Trophoblast cell (in vitro differentiated cells and primary cell): ENCODE measurements around the gene LRRC63.

ENCODE experiments used
- DNase-seq, 2 donors: peaks; one replicate each; pipeline ENCODE4 v3.0.0-alpha.2; 2016
- H2AFZ ChIP-seq: 2 replicates; pipeline ENCODE4 v1.6.1; 2013; ENCODE audit warnings: low read length, moderate library complexity, mild to moderate bottlenecking; ENCODE audit not compliant: insufficient read depth, poor library complexity
- H2AK5ac ChIP-seq: 2 replicates; pipeline ENCODE4 v1.6.1; 2013; ENCODE audit warnings: mild to moderate bottlenecking, low read length
- H2BK120ac ChIP-seq: 2 replicates; pipeline ENCODE4 v1.6.1; 2013; ENCODE audit warnings: low read length, mild to moderate bottlenecking, moderate library complexity; ENCODE audit not compliant: insufficient read depth, poor library complexity
- H2BK12ac ChIP-seq: 2 replicates; pipeline ENCODE4 v1.6.1; 2013; ENCODE audit warnings: mild to moderate bottlenecking, low read length, moderate library complexity
- H2BK5ac ChIP-seq: 2 replicates; pipeline ENCODE4 v1.6.1; 2013; ENCODE audit warnings: low read length, low read depth, moderate library complexity, mild to moderate bottlenecking; ENCODE audit not compliant: poor library complexity
- H3K14ac ChIP-seq: 2 replicates; pipeline ENCODE4 v1.6.1; 2013; ENCODE audit warnings: mild to moderate bottlenecking, low read length
- H3K18ac ChIP-seq: 2 replicates; pipeline ENCODE4 v1.6.1; 2013; ENCODE audit warnings: mild to moderate bottlenecking, low read length
- H3K23ac ChIP-seq: 2 replicates; pipeline ENCODE4 v1.6.1; 2013; ENCODE audit warnings: low read length
- H3K27ac ChIP-seq: 2 replicates; pipeline ENCODE4 v1.5.1; 2013; ENCODE audit warnings: low read depth, mild to moderate bottlenecking, inconsistent platforms, low read length, moderate library complexity
- H3K27me3 ChIP-seq: 2 replicates; pipeline ENCODE4 v1.6.1; 2013; ENCODE audit warnings: inconsistent platforms, mild to moderate bottlenecking, low read length, moderate library complexity; ENCODE audit not compliant: insufficient read depth
- H3K36me3 ChIP-seq, 2 experiments: 1 replicate in 1 of 2; 2 replicates in 1 of 2; pipeline ENCODE4 v1.6.1; 2013; ENCODE audit warnings: low read length in 2 of 2, mild to moderate bottlenecking in 2 of 2, moderate library complexity in 1 of 2; ENCODE audit not compliant: insufficient read depth in 2 of 2, control insufficient read depth in 1 of 2
- H3K4ac ChIP-seq: 2 replicates; pipeline ENCODE4 v1.6.1; 2013; ENCODE audit warnings: low read depth, mild to moderate bottlenecking, low read length, moderate library complexity
- H3K4me1 ChIP-seq, 2 experiments: 1 replicate in 1 of 2; 2 replicates in 1 of 2; pipeline ENCODE4 v1.6.1; 2013; ENCODE audit warnings: low read length in 2 of 2, mild to moderate bottlenecking in 2 of 2, moderate library complexity in 1 of 2; ENCODE audit not compliant: insufficient read depth in 2 of 2, control insufficient read depth in 1 of 2
- H3K4me2 ChIP-seq: 2 replicates; pipeline ENCODE4 v1.6.1; 2013; ENCODE audit warnings: inconsistent platforms, mild to moderate bottlenecking, low read length, moderate library complexity
- H3K4me3 ChIP-seq: 2 replicates; pipeline ENCODE4 v1.5.1; 2013; ENCODE audit warnings: mild to moderate bottlenecking, low read depth, low read length, inconsistent platforms
- H3K79me1 ChIP-seq: one replicate; pipeline ENCODE4 v1.6.1; 2013; ENCODE audit warnings: low read length
- H3K79me2 ChIP-seq: 2 replicates; pipeline ENCODE4 v1.6.1; 2013; ENCODE audit warnings: low read length, mild to moderate bottlenecking; ENCODE audit not compliant: control insufficient read depth, insufficient read depth, poor library complexity
- H3K9ac ChIP-seq: 2 replicates; pipeline ENCODE4 v1.6.1; 2013; ENCODE audit warnings: mild to moderate bottlenecking, low read length
- H3K9me3 ChIP-seq: 2 replicates; pipeline ENCODE4 v1.6.1; 2013; ENCODE audit warnings: low read depth, mild to moderate bottlenecking, control low read depth, inconsistent platforms, low read length; ENCODE audit not compliant: insufficient read depth
- H4K12ac ChIP-seq: 2 replicates; pipeline ENCODE4 v1.6.1; 2013; ENCODE audit warnings: low read depth, mild to moderate bottlenecking, low read length, moderate library complexity
- H4K8ac ChIP-seq: 2 replicates; pipeline ENCODE4 v1.6.1; 2013; ENCODE audit warnings: low read depth, mild to moderate bottlenecking, low read length, moderate library complexity
- H4K91ac ChIP-seq: one replicate; pipeline ENCODE4 v1.6.1; 2013; ENCODE audit warnings: low read depth, mild to moderate bottlenecking, low read length, moderate library complexity
- WGBS: extraction: QIAGEN DNeasy Blood & Tissue Kit; methylation state at CpG from one replicate; pipeline ENCODE4 v1.1.7; 2013; ENCODE audit warnings: missing lambda C conversion rate; ENCODE audit not compliant: insufficient read length, insufficient coverage; ENCODE audit errors: extremely low coverage; 5-methylcytosine and 5-hydroxymethylcytosine counted together

The LRRC63 gene

DNA sequence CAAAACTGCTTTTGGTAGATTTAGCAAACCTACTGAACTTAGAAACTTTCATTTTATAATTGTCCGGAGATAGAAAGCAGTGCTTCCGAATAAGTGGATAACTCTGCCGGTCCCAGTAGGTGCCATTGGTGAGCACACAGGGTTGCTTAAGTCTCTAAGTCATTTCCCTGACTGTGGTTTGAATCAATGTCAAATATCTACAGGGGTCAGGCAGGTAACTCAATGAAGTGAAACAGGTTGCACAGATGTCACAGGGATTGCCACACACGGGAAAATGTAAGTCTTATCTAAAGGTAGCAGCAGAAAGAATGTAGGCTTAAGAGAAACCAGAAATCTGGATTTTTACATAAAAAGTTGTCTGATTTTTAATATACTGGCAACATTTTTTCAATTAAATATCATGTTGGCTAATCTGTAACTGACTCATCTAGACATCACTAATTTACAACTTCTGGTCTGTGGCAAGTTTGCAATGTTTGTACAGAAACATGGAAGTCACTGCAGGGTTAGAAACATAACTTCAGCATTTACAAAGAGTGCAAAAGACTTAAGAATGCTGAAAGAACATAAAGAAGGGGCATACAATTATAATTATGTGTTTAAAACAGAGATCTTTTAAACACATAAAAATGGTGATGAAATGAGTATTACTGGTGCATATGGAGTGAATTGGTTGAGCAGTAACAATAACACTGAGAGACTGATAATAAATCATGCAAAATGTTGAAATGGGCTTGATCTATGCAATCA is 14.3 kb upstream of the LRRC63 start:
- Histone ChIP-seq H2BK120ac (no peak overlapping the region), H4K12ac (no peak overlapping the region), H2BK12ac (no peak overlapping the region), H3K27ac (no peak overlapping the region), H2AFZ (no peak overlapping the region), H3K79me2 (no peaks in the 10 kb centered on the region), H3K36me3 (no peaks in the 10 kb centered on the region), H3K4me1 (peaks cover 2 to 6% of the 10 kb centered on the region in 2 experiments), H3K4ac (no peak overlapping the region), H3K14ac (no peak overlapping the region), H3K27me3 (no peaks in the 10 kb centered on the region), H3K9me3 (no peaks in the 10 kb centered on the region), H3K9ac (no peak overlapping the region), H2AK5ac (no peak overlapping the region), H2BK5ac (no peak overlapping the region), H3K79me1 (peaks cover 2% of the 10 kb centered on the region), H3K4me3 (no peak overlapping the region), H3K4me2 (no peak overlapping the region), H4K91ac (no peak overlapping the region), H4K8ac (no peak overlapping the region), H3K18ac (no peak overlapping the region), H3K23ac (no peak overlapping the region)
- WGBS, result no CpG with 5 or more reads among the region's 4 CpGs
- peak; percentile 79 to 89 for DNase-seq

DNA sequence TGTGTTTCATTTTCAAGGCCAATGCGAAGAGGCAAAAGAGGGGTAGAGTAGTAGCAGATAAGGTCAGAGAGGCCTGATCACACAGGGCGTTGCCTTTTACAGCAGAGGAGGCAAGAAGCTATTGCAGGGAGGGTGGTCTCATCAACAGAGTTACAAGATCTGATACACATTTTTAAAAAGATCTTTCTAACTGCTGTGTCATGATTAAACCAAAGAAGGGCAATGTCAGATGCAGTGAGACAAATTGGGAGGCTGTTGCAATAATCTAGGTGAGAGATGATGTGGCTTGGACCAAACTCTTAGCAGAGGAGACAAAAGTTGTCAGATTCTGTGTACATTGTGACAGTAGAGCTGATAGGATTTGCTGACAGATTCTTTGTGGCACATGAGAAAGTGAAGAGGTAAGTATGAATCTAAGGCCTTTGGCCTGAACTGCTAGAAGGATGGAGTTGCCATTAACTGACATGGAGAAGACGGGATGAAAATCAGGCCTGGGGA is 13.0 kb upstream of the LRRC63 start:
- no peak for DNase-seq
- Histone ChIP-seq H2AK5ac (no peak overlapping the region), H4K8ac (no peak overlapping the region), H3K4me3 (no peak overlapping the region), H3K4me1 (peaks cover 2 to 10% of the 10 kb centered on the region in 2 experiments), H2BK12ac (no peak overlapping the region), H2BK5ac (no peak overlapping the region), H3K23ac (no peak overlapping the region), H3K36me3 (no peaks in the 10 kb centered on the region), H3K4ac (no peak overlapping the region), H4K12ac (no peak overlapping the region), H3K79me1 (peaks cover 4% of the 10 kb centered on the region), H3K14ac (no peak overlapping the region), H3K27ac (no peak overlapping the region), H3K18ac (no peak overlapping the region), H3K27me3 (no peaks in the 10 kb centered on the region), H2BK120ac (no peak overlapping the region), H3K79me2 (no peaks in the 10 kb centered on the region), H2AFZ (no peak overlapping the region), H4K91ac (no peak overlapping the region), H3K4me2 (no peak overlapping the region), H3K9me3 (no peaks in the 10 kb centered on the region), H3K9ac (no peak overlapping the region)
- WGBS, result no CpG with 5 or more reads among the region's 3 CpGs

DNA sequence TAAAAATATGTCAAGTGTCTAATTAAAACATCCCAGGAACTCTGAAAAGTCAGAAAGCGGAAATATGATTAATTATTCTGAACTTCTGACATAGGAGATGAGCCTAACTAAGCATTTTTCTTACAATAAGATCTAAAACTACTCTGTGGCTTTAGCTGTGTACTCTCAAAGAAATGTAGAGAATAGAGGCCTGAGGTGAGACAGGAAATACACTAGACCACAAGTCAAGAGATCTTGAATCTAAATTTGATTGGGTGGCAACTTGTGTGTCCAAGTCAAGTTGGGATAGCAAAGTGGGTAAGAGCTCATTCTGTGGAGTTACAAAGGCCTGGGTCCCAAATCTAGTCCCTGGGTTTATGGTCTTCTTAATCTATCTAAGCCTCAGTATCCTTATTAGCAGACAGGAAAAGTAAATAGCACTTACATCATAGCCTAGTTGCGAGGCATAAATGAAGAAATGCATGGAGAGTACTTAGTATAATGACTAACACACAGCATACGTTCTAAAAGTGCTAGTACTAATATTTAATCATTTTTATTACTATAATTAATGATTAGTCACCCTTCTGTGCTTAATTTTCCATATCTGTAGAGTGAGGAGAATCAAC is 9.4 kb upstream of the LRRC63 start:
- no peak overlapping the region for H3K14ac ChIP-seq
- no peak overlapping the region for H4K8ac ChIP-seq
- H3K23ac ChIP-seq, result no peak overlapping the region
- H3K4me2 ChIP-seq, result no peak overlapping the region
- H2BK120ac ChIP-seq, result no peak overlapping the region
- no peak overlapping the region for H3K27ac ChIP-seq
- H3K18ac ChIP-seq, result no peak overlapping the region
- H4K12ac ChIP-seq, result no peak overlapping the region
- H3K9me3 ChIP-seq, result no peaks in the 10 kb centered on the region
- no peak overlapping the region for H4K91ac ChIP-seq
- H3K27me3 ChIP-seq, result no peaks in the 10 kb centered on the region
- DNase-seq, result no peak
- H3K79me2 ChIP-seq, result no peaks in the 10 kb centered on the region
- no peak overlapping the region for H2AFZ ChIP-seq
- no CpG with 5 or more reads among the region's 3 CpGs for WGBS
- H3K36me3 ChIP-seq, result peaks cover 0 to 2% of the 10 kb centered on the region in 2 experiments
- H3K4me3 ChIP-seq, result no peak overlapping the region
- H2BK12ac ChIP-seq, result no peak overlapping the region
- H2AK5ac ChIP-seq, result no peak overlapping the region
- no peak overlapping the region for H2BK5ac ChIP-seq
- no peak overlapping the region for H3K9ac ChIP-seq
- no peak overlapping the region for H3K4ac ChIP-seq
- H3K4me1 ChIP-seq, result peaks cover 9 to 16% of the 10 kb centered on the region in 2 experiments
- H3K79me1 ChIP-seq, result peaks cover 2% of the 10 kb centered on the region

DNA sequence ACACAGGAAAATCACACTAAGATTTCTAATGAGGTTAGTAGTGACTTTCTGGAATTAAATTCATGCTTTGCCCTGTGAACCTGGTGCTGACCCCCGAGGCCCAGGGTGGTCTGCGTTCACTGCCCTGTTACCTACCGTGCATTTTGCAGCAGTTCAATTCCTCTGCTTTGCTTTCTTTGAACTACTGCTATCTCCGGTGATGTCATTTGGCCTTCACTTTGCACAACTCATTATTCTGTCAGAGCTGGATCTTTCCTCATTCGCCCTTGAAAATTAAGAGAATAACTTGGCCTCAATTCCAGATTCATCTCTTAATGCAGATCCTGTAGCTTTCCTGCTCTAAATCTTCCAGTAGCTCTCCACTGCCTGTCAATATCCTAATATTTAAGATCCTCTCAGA is 8.8 kb upstream of the LRRC63 start:
- Histone ChIP-seq H3K4me1 (peaks cover 9 to 16% of the 10 kb centered on the region in 2 experiments), H3K4me3 (no peak overlapping the region), H2BK5ac (no peak overlapping the region), H3K4me2 (no peak overlapping the region), H2BK120ac (peak overlapping the region; percentile 38), H4K91ac (no peak overlapping the region), H4K12ac (no peak overlapping the region), H3K27ac (no peak overlapping the region), H3K23ac (no peak overlapping the region), H3K27me3 (no peaks in the 10 kb centered on the region), H2AFZ (no peak overlapping the region), H3K14ac (no peak overlapping the region), H3K79me2 (no peaks in the 10 kb centered on the region), H2AK5ac (no peak overlapping the region), H3K79me1 (peaks cover 2% of the 10 kb centered on the region), H3K36me3 (peaks cover 0 to 2% of the 10 kb centered on the region in 2 experiments), H2BK12ac (no peak overlapping the region), H3K9ac (no peak overlapping the region), H3K18ac (no peak overlapping the region), H4K8ac (no peak overlapping the region), H3K4ac (no peak overlapping the region), H3K9me3 (no peaks in the 10 kb centered on the region)
- WGBS, result no CpG with 5 or more reads among the region's 5 CpGs
- DNase-seq, result no peak
